ENCODE data around the gene AEBP2. TPM values are rescaled to one million over a fixed set of nuclear protein-coding genes. Genes with fewer than 3 reads are reported as not detected.
"Not testable (repeated sequence)": the region's sequence is repeated elsewhere in the genome, so short reads cannot be mapped to it uniquely, and the experiment has no call there.

AEBP2 gene
- total RNA-seq (10 to 100 TPM; 42.9 to 44.8 TPM), total RNA-seq (35.2 to 98.8 (median 63.3) reads per million in 172 experiments)
- 26.5 TPM for polyA plus RNA-seq (2013, experiment 1 of 2)
- polyA plus RNA-seq (2013, experiment 2 of 2) = 37.8 TPM

GRCh38 chr12:19439059-19440018 lies at the start of gene AEBP2:
AEBP2 (plus strand) TSS chr12:19439492; CDS start chr12:19439700, 208 bp downstream.
- TF ChIP-seq CTCF (IDR thresholded peaks at IDR 0.05) = no peak
- Histone ChIP-seq H3K27ac (ENCODE audit: low read depth in 1 of 2, low read length in 2 of 2) (peak within 1 kb of the TSS; percentile 83 to 93), H3K4me3 (ENCODE audit: low read length) (peak within 1 kb of the TSS; percentile 89), H3K36me3 (ENCODE audit: insufficient read depth, low read length) (no peaks in the 10 kb centered on the region), H3K27me3 (ENCODE audit: control insufficient read depth in 1 of 2, insufficient read depth in 2 of 2, low read length in 2 of 2) (no peaks in the 10 kb centered on the region), H3K9me3 (ENCODE audit: control insufficient read depth in 1 of 2, insufficient read depth in 1 of 2, low read length in 2 of 2) (no peaks in the 10 kb centered on the region), H3K4me1 (ENCODE audit: insufficient read depth, low read length) (peaks cover 23% of the 10 kb centered on the region)
- peak; percentile 89 to 99 (median 94) for DNase-seq
- Mint-ChIP-seq H3K27ac (peak within 1 kb of the TSS; percentile 97), H3K4me3 (peak within 1 kb of the TSS; percentile 99), H3K4me1 (ENCODE audit: low read depth) (peaks cover 59% of the 10 kb centered on the region), H3K9me3 (no peaks in the 10 kb centered on the region), H3K36me3 (ENCODE audit: low read depth) (peaks cover 32% of the 10 kb centered on the region), H3K27me3 (no peaks in the 10 kb centered on the region)
- intact Hi-C loops (cut with DNase I, micrococcal nuclease) = loop anchor here (5.0 to 10.0 kb wide), 2 partner anchors 43 to 1995 kb away; partner anchors contain the start of gene PYROXD1 (in 1 of the 2)
- peak; percentile 89 for ATAC-seq (ENCODE audit: poor library complexity)
- CTCF ChIA-PET = interaction anchor here (0.7 kb wide), 1 partner anchor 8 kb away, joined by 3 read pairs; no protein-coding TSS in a partner anchor
- POLR2A ChIA-PET = interaction anchor here (0.8 to 1.6 kb wide), 7 partner anchors 16 to 310 kb away, joined by 3 to 5 read pairs (median 3); partner anchors contain the start of gene PLEKHA5

GRCh38 chr12:19390051-19390598 lies 49.2 kb upstream of the AEBP2 start:
- Mint-ChIP-seq H3K36me3 (ENCODE audit: low read depth) (no peaks in the 10 kb centered on the region), H3K4me1 (ENCODE audit: low read depth) (no peaks in the 10 kb centered on the region), H3K4me3 (no peak overlapping the region), H3K27me3 (no peaks in the 10 kb centered on the region), H3K27ac (no peak overlapping the region), H3K9me3 (no peaks in the 10 kb centered on the region)
- ChIA-PET CTCF (no interaction called here), POLR2A (interaction anchor here (0.7 kb wide), 1 partner anchor 1967 kb away, joined by 4 read pairs; no protein-coding TSS in a partner anchor)
- no peaks in the 10 kb centered on the region for H3K36me3 ChIP-seq (ENCODE audit: insufficient read depth, low read length)
- no peak overlapping the region for H3K27ac ChIP-seq (ENCODE audit: low read depth in 1 of 2, low read length in 2 of 2)
- no peaks in the 10 kb centered on the region for H3K4me1 ChIP-seq (ENCODE audit: insufficient read depth, low read length)
- H3K27me3 ChIP-seq (ENCODE audit: control insufficient read depth in 1 of 2, insufficient read depth in 2 of 2, low read length in 2 of 2) = no peaks in the 10 kb centered on the region
- ATAC-seq (ENCODE audit: poor library complexity) = no peak
- no peaks in the 10 kb centered on the region for H3K9me3 ChIP-seq (ENCODE audit: control insufficient read depth in 1 of 2, insufficient read depth in 1 of 2, low read length in 2 of 2)
- intact Hi-C loops (cut with DNase I, micrococcal nuclease) = no loop called here
- TF ChIP-seq CTCF (IDR thresholded peaks at IDR 0.05) = no peak
- no peak for DNase-seq
- no peak overlapping the region for H3K4me3 ChIP-seq (ENCODE audit: low read length)

DNA sequence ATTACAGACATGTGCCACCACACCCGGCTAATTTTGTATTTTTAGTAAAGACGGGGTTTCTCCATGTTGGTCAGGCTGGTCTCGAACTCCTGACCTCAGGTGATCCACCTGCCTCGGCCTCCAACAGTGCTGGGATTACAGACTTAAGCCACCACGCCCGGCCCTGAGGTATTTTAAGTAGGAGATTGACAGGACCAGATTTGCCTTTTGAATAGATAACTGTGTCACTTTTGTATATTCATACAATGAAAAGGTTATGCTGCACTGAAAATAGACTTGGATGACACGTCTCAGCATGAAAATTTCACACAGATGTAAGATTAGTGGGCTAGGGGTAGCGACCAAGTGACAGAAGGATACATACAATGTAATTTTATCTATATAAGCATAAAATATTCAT lies 46.6 kb upstream of the AEBP2 start:
- intact Hi-C loops (cut with DNase I, micrococcal nuclease); DNase-seq; POLR2A ChIA-PET; H3K27me3 ChIP-seq (ENCODE audit: control insufficient read depth in 1 of 2, insufficient read depth in 2 of 2, low read length in 2 of 2); H3K4me3 Mint-ChIP-seq; H3K4me1 Mint-ChIP-seq (ENCODE audit: low read depth); H3K4me1 ChIP-seq (ENCODE audit: insufficient read depth, low read length); H3K27me3 Mint-ChIP-seq; ATAC-seq (ENCODE audit: poor library complexity); H3K9me3 ChIP-seq (ENCODE audit: control insufficient read depth in 1 of 2, insufficient read depth in 1 of 2, low read length in 2 of 2); H3K36me3 ChIP-seq (ENCODE audit: insufficient read depth, low read length); H3K27ac Mint-ChIP-seq; H3K9me3 Mint-ChIP-seq; H3K36me3 Mint-ChIP-seq (ENCODE audit: low read depth); H3K4me3 ChIP-seq (ENCODE audit: low read length); H3K27ac ChIP-seq (ENCODE audit: low read depth in 1 of 2, low read length in 2 of 2); CTCF ChIA-PET: not testable (repeated sequence)

Measured in CD4-positive, alpha-beta T cell (primary cell).